SK-N-SH (cell line): ENCODE results near the gene ARTN. TPM values are rescaled to one million over a fixed set of nuclear protein-coding genes. Genes with fewer than 3 reads are reported as not detected.
A peak's percentile ranks its signal among the peaks of the same experiment; 100 is the strongest.

Experiments used
- CTCF ChIA-PET: fragments of 300-600, 350-600 bp; formaldehyde crosslinking; extraction: SDS; loops from one replicate; lab custom pipeline; 2021; lab: Yijun Ruan, JAX
- POLR2A ChIA-PET: fragments of 350-600 bp; sonication (Branson Sonifier 250); formaldehyde crosslinking; extraction: SDS; loops from one replicate; lab custom pipeline; 2020; ENCODE audit warnings: antibody characterized with exemption, inconsistent platforms; lab: Yijun Ruan, JAX
- DNase-seq: peaks from one replicate; pipeline ENCODE4 v3.0.0; 2012
- H2AFZ ChIP-seq: fragments of 200-600 bp; sonication (generic); 2 replicates; pipeline ENCODE4 v1.8.1; 2016; ENCODE audit warnings: antibody characterized with exemption, mild to moderate bottlenecking, low read depth
- H3F3A ChIP-seq: fragments of 200-600 bp; sonication (generic); replicated peaks from 2 replicates; pipeline ENCODE3; 2016; ENCODE audit warnings: antibody characterized with exemption, mild to moderate bottlenecking; ENCODE audit not compliant: insufficient read depth
- H3K27ac ChIP-seq, 2 experiments: fragments of 200-500 bp in 1 of 2; fragments of 200-600 bp in 1 of 2; sonication (Bioruptor generic) in 1 of 2; sonication (generic), shearing (Covaris generic) in 1 of 2; 2 replicates each; pipeline versions ENCODE4 v1.5.1 to v1.6.1; 2014 to 2016; ENCODE audit warnings: low read depth in 2 of 2, inconsistent platforms in 1 of 2, low read length in 1 of 2, mild to moderate bottlenecking in 1 of 2, mixed read lengths in 1 of 2
- H3K27me3 ChIP-seq: fragments of 200-600 bp; sonication (generic), shearing (Covaris generic); 2 replicates; pipeline ENCODE4 v1.6.1; 2016; ENCODE audit warnings: mixed run types; ENCODE audit not compliant: insufficient read depth
- H3K36me3 ChIP-seq, 2 experiments: fragments of 200-500 bp in 1 of 2; fragments of 200-600 bp in 1 of 2; sonication (Bioruptor generic) in 1 of 2; sonication (generic) in 1 of 2; replicated peaks in 1 of 2; 2 replicates each; pipeline versions ENCODE3 to v1.5.1; 2014 to 2016; ENCODE audit warnings: low read length in 1 of 2, mild to moderate bottlenecking in 1 of 2; ENCODE audit not compliant: insufficient read depth in 2 of 2, control insufficient read depth in 1 of 2
- H3K4me1 ChIP-seq, 2 experiments: fragments of 200-500 bp in 1 of 2; fragments of 200-600 bp in 1 of 2; sonication (Bioruptor generic) in 1 of 2; sonication (generic), shearing (Covaris generic) in 1 of 2; 2 replicates each; pipeline versions ENCODE4 v1.5.1 to v1.6.1; 2014 to 2016; ENCODE audit warnings: low read depth in 1 of 2, low read length in 1 of 2, mixed run types in 1 of 2; ENCODE audit not compliant: insufficient read depth in 2 of 2, control insufficient read depth in 1 of 2
- H3K4me2 ChIP-seq: fragments of 200-600 bp; sonication (generic), shearing (Covaris generic); 2 replicates; pipeline ENCODE4 v1.6.1; 2017; ENCODE audit warnings: mixed run types
- H3K4me3 ChIP-seq, 2 experiments: fragments of 200-500 bp in 1 of 2; fragments of 200-600 bp in 1 of 2; sonication (Bioruptor generic) in 1 of 2; sonication (generic), shearing (Covaris generic) in 1 of 2; 2 replicates each; pipeline versions ENCODE4 v1.5.1 to v1.8.1; 2014 to 2016; ENCODE audit warnings: low read depth in 2 of 2, inconsistent platforms in 1 of 2, low read length in 1 of 2, mild to moderate bottlenecking in 1 of 2, mixed read lengths in 1 of 2, moderate library complexity in 1 of 2
- H3K79me2 ChIP-seq: fragments of 200-600 bp; sonication (generic); 2 replicates; pipeline ENCODE4 v1.8.1; 2017; ENCODE audit warnings: mild to moderate bottlenecking; ENCODE audit not compliant: insufficient read depth
- H3K9ac ChIP-seq: fragments of 200-600 bp; sonication (generic); 2 replicates; pipeline ENCODE4 v1.6.1; 2017; ENCODE audit warnings: mixed run types
- H3K9me2 ChIP-seq: fragments of 200-600 bp; sonication (generic); 2 replicates; pipeline ENCODE4 v1.6.1; 2017; ENCODE audit warnings: mixed run types
- H3K9me3 ChIP-seq: fragments of 200-600 bp; sonication (generic); 2 replicates; pipeline ENCODE4 v1.6.1; 2017; ENCODE audit warnings: mixed run types, mild to moderate bottlenecking, moderate library complexity
- H4K20me1 ChIP-seq: fragments of 200-600 bp; sonication (generic); 2 replicates; pipeline ENCODE4 v1.6.1; 2017; ENCODE audit warnings: mild to moderate bottlenecking, mixed run types; ENCODE audit not compliant: insufficient read depth
- CHD2 ChIP-seq: fragments of 150-350 bp; IDR thresholded peaks from 2 replicates; pipeline ENCODE4 v1.6.1; 2018; ENCODE audit warnings: low read length; ENCODE audit not compliant: partially characterized antibody
- ELF1 ChIP-seq: IDR thresholded peaks from 2 replicates; pipeline ENCODE4 v1.4.0; 2012
- FOSL2 ChIP-seq: IDR thresholded peaks from 2 replicates; pipeline ENCODE4 v1.4.0; 2012; ENCODE audit warnings: low read depth, mild to moderate bottlenecking, moderate library complexity, borderline replicate concordance
- FOXM1 ChIP-seq: IDR thresholded peaks from 2 replicates; pipeline ENCODE4 v1.4.0; 2012; ENCODE audit warnings: low read depth, mild to moderate bottlenecking
- GABPA ChIP-seq: IDR thresholded peaks from 2 replicates; pipeline ENCODE4 v1.4.0; 2012; ENCODE audit warnings: low read depth, mild to moderate bottlenecking
- JUND ChIP-seq: IDR thresholded peaks from 2 replicates; pipeline ENCODE4 v1.4.0; 2012
- MEF2A ChIP-seq: IDR thresholded peaks from 2 replicates; pipeline ENCODE4 v1.4.0; 2012; ENCODE audit warnings: low read depth, borderline replicate concordance
- MXI1 ChIP-seq: IDR thresholded peaks from 2 replicates; pipeline ENCODE4 v1.6.1; 2012; ENCODE audit warnings: mild to moderate bottlenecking, low read depth, low read length, improper control_type of control experiment
- NFIC ChIP-seq: IDR thresholded peaks from 2 replicates; pipeline ENCODE4 v1.4.0; 2012; ENCODE audit warnings: borderline replicate concordance
- POLR2AphosphoS5 ChIP-seq: IDR thresholded peaks from 2 replicates; pipeline ENCODE4 v1.6.1; 2012; ENCODE audit warnings: low read depth, low read length
- RXRA ChIP-seq: IDR thresholded peaks from 2 replicates; pipeline ENCODE4 v1.4.0; 2012; ENCODE audit warnings: low read depth, mild to moderate bottlenecking, borderline replicate concordance
- SIN3A ChIP-seq: IDR thresholded peaks from 2 replicates; pipeline ENCODE4 v1.6.1; 2012; ENCODE audit warnings: low read depth, mild to moderate bottlenecking, low read length, moderate library complexity, borderline replicate concordance
- SMC3 ChIP-seq: IDR thresholded peaks from 2 replicates; pipeline ENCODE4 v1.6.1; 2012; ENCODE audit warnings: low read depth, low read length, improper control_type of control experiment
- TAF1 ChIP-seq: IDR thresholded peaks from 2 replicates; pipeline ENCODE4 v1.6.1; 2012; ENCODE audit warnings: low read depth, mild to moderate bottlenecking, low read length, moderate library complexity, borderline replicate concordance
- TEAD4 ChIP-seq: IDR thresholded peaks from 2 replicates; pipeline ENCODE4 v1.4.0; 2012; ENCODE audit warnings: mild to moderate bottlenecking, borderline replicate concordance; ENCODE audit not compliant: insufficient read depth
- WGBS: methylation state at CpG from one replicate; pipeline ENCODE4 v1.1.6; 2017; ENCODE audit warnings: low lambda C conversion rate; 5-methylcytosine and 5-hydroxymethylcytosine counted together
- polyA plus RNA-seq, 3 experiments: library from polyadenylated mRNA; depleted of rRNA; stranded (reverse); fragments of >200 nt; gene quantifications; 2 replicates each; pipeline ENCODE4 v1.2.3, GENCODE V29; 2012
- TF ChIP-seq, protein P1 (sequence below): IDR thresholded peaks from 2 replicates; pipeline ENCODE4 v1.4.0; 2012; ENCODE audit warnings: low read depth, borderline replicate concordance
- TF ChIP-seq, protein P2 (sequence below): IDR thresholded peaks from 2 replicates; pipeline ENCODE4; 2012
- TF ChIP-seq, protein P3 (sequence below): IDR thresholded peaks from 2 replicates; pipeline ENCODE4 v1.4.0; 2012; ENCODE audit warnings: low read depth, borderline replicate concordance
- TF ChIP-seq, protein P4 (sequence below): fragments of 200-600 bp; sonication (generic); IDR thresholded peaks from 2 replicates; pipeline ENCODE4 v1.6.1; 2017; ENCODE audit warnings: antibody characterized with exemption, mild to moderate bottlenecking, moderate library complexity

Gene ARTN
- polyA plus RNA-seq, 1 of the 3 experiments (the other 2 are of a cell fraction), result 0.69 TPM

DNA sequence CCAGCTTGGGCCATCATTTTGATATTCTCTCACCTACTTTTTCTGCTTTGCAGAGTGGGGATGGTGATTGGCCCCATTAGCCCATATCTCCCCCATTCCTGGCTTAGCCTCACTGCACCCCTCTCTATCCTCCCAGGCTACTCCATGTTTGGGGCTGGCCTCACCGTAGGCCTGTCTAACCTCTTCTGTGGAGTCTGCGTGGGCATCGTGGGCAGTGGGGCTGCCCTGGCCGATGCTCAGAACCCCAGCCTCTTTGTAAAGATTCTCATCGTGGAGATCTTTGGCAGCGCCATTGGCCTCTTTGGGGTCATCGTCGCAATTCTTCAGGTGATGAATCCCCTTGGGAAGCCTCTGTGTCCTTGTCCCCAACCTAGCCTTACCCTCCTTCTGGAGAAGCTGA is 43.3 kb downstream of the ARTN start:
- H3K27ac ChIP-seq, result no peak overlapping the region
- peaks cover 8 to 50% of the 10 kb centered on the region in 2 experiments; a peak in 1 of 4 replicates for H3K4me1 ChIP-seq
- H3K9me3 ChIP-seq, result no peaks in the 10 kb centered on the region
- H3K79me2 ChIP-seq, result peaks cover 64% of the 10 kb centered on the region
- no peaks in the 10 kb centered on the region for H3K27me3 ChIP-seq
- peaks cover 9% of the 10 kb centered on the region for H3F3A ChIP-seq
- H3K4me3 ChIP-seq, result no peak overlapping the region
- no peaks in the 10 kb centered on the region for H3K9me2 ChIP-seq
- ChIA-PET CTCF (interaction anchor here (1.0 to 2.4 kb wide), 4 partner anchors 26 to 447 kb away, joined by 3 to 10 read pairs (median 6); no protein-coding TSS in a partner anchor), POLR2A (interaction anchor here (1.8 kb wide), 1 partner anchor 19 kb away, joined by 5 read pairs; no protein-coding TSS in a partner anchor)
- peaks cover 16 to 42% of the 10 kb centered on the region in 2 experiments for H3K36me3 ChIP-seq
- no peak overlapping the region for H3K9ac ChIP-seq
- WGBS, result 97% methylated on average over 8 of the region's 8 CpGs
- no peak for DNase-seq
- H3K4me2 ChIP-seq, result 0 out of 2 replicates have a peak overlapping the region, but pooled peaks have one; percentile 88
- H2AFZ ChIP-seq, result no peak overlapping the region
- no peak for TF ChIP-seq TAF1
- no peak for TF ChIP-seq FOSL2
- no peak for TF ChIP-seq TEAD4
- TF ChIP-seq, protein P1, sequence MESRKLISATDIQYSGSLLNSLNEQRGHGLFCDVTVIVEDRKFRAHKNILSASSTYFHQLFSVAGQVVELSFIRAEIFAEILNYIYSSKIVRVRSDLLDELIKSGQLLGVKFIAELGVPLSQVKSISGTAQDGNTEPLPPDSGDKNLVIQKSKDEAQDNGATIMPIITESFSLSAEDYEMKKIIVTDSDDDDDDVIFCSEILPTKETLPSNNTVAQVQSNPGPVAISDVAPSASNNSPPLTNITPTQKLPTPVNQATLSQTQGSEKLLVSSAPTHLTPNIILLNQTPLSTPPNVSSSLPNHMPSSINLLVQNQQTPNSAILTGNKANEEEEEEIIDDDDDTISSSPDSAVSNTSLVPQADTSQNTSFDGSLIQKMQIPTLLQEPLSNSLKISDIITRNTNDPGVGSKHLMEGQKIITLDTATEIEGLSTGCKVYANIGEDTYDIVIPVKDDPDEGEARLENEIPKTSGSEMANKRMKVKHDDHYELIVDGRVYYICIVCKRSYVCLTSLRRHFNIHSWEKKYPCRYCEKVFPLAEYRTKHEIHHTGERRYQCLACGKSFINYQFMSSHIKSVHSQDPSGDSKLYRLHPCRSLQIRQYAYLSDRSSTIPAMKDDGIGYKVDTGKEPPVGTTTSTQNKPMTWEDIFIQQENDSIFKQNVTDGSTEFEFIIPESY, result no peak
- TF ChIP-seq GABPA, result no peak
- TF ChIP-seq, protein P2, sequence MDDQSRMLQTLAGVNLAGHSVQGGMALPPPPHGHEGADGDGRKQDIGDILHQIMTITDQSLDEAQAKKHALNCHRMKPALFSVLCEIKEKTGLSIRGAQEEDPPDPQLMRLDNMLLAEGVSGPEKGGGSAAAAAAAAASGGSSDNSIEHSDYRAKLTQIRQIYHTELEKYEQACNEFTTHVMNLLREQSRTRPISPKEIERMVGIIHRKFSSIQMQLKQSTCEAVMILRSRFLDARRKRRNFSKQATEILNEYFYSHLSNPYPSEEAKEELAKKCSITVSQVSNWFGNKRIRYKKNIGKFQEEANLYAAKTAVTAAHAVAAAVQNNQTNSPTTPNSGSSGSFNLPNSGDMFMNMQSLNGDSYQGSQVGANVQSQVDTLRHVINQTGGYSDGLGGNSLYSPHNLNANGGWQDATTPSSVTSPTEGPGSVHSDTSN, result no peak
- TF ChIP-seq POLR2AphosphoS5, result no peak
- no peak for TF ChIP-seq MXI1
- no peak for TF ChIP-seq FOXM1
- TF ChIP-seq NFIC, result no peak
- TF ChIP-seq SMC3, result no peak
- H4K20me1 ChIP-seq, result peaks cover 17% of the 10 kb centered on the region

DNA sequence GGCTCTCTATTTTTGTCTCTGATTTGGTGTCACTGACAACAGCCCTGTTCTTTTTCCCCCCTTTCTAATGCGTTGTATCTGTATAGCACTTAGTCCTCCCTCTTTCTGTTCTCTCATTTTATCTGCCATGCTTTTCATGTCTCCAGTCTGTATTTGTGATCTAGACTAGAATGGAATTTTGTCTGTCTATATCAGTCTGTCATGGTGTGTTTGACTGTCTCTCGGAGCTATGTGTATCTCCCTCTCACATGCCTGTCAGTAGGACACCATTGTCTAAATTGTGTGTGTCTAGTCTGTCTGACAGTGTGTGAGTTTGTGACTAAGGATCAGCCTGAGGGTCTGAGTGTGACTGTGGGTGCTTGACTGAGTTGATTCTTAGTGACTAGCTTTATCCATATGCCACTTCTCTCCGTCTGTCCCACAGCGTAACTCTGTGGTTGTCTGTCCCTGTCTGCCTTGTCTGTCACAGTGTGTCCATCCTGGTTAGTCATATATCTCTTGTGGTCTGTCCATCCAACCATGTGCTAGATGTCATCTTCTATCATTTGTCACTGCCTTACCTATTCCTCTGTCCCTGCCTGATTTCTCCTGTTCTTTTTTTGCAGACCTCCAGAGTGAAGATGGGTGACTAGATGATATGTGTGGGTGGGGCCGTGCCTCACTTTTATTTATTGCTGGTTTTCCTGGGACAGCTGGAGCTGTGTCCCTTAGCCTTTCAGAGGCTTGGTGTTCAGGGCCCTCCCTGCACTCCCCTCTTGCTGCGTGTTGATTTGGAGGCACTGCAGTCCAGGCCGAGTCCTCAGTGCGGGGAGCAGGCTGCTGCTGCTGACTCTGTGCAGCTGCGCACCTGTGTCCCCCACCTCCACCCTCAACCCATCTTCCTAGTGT is 44.0 kb downstream of the ARTN start:
- Histone ChIP-seq H3K36me3 (peaks cover 16 to 37% of the 10 kb centered on the region in 2 experiments), H4K20me1 (peaks cover 20% of the 10 kb centered on the region), H3K9ac (no peak overlapping the region), H3K4me2 (peak overlapping the region; percentile 88), H3K4me3 (peak overlapping the region in 1 of 2 experiments; percentile 85; a peak in 3 of 4 replicates), H3K4me1 (peaks cover 8 to 50% of the 10 kb centered on the region in 2 experiments; a peak in 1 of 4 replicates), H3K9me2 (no peaks in the 10 kb centered on the region), H3F3A (peaks cover 9% of the 10 kb centered on the region), H3K27me3 (no peaks in the 10 kb centered on the region), H3K27ac (no peak overlapping the region), H2AFZ (no peak overlapping the region), H3K9me3 (no peaks in the 10 kb centered on the region), H3K79me2 (peaks cover 71% of the 10 kb centered on the region)
- CTCF ChIA-PET, result interaction anchor here (0.9 to 2.3 kb wide), 5 partner anchors 27 to 214 kb away, joined by 3 to 10 read pairs (median 3); partner anchors contain the start of gene IPO13
- POLR2A ChIA-PET, result interaction anchor here (0.7 kb wide), 1 partner anchor 7 kb away, joined by 3 read pairs; the partner anchor contains the start of gene DPH2
- DNase-seq, result no peak
- 83% methylated on average over 9 of the region's 9 CpGs for WGBS
- TF ChIP-seq MEF2A (no peak), NFIC (no peak), POLR2AphosphoS5 (no peak), SIN3A (no peak), JUND (no peak), GABPA (no peak), ELF1 (no peak), TAF1 (no peak), FOSL2 (no peak), FOXM1 (no peak), CHD2 (no peak), SMC3 (no peak), RXRA (no peak)
- TF ChIP-seq, protein P3, sequence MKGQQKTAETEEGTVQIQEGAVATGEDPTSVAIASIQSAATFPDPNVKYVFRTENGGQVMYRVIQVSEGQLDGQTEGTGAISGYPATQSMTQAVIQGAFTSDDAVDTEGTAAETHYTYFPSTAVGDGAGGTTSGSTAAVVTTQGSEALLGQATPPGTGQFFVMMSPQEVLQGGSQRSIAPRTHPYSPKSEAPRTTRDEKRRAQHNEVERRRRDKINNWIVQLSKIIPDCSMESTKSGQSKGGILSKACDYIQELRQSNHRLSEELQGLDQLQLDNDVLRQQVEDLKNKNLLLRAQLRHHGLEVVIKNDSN, result no peak
- TF ChIP-seq, protein P4, sequence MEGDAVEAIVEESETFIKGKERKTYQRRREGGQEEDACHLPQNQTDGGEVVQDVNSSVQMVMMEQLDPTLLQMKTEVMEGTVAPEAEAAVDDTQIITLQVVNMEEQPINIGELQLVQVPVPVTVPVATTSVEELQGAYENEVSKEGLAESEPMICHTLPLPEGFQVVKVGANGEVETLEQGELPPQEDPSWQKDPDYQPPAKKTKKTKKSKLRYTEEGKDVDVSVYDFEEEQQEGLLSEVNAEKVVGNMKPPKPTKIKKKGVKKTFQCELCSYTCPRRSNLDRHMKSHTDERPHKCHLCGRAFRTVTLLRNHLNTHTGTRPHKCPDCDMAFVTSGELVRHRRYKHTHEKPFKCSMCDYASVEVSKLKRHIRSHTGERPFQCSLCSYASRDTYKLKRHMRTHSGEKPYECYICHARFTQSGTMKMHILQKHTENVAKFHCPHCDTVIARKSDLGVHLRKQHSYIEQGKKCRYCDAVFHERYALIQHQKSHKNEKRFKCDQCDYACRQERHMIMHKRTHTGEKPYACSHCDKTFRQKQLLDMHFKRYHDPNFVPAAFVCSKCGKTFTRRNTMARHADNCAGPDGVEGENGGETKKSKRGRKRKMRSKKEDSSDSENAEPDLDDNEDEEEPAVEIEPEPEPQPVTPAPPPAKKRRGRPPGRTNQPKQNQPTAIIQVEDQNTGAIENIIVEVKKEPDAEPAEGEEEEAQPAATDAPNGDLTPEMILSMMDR, result no peak
